DND-41 (cell line): ENCODE measurements around the gene MTF1.
"Not testable (repeated sequence)": the region's sequence is repeated elsewhere in the genome, so short reads cannot be mapped to it uniquely, and the experiment has no call there.

Experiments used
- EZH2 ChIP-seq: IDR thresholded peaks from 3 replicates; pipeline ENCODE4 v1.6.1; 2012; ENCODE audit warnings: borderline replicate concordance, low read depth, mild to moderate bottlenecking, moderate library complexity, low read length, inconsistent platforms; ENCODE audit not compliant: severe bottlenecking
- TF ChIP-seq, protein P1 (sequence below): IDR thresholded peaks from 2 replicates; pipeline ENCODE4 v1.5.1; 2012; ENCODE audit warnings: borderline replicate concordance, low read length, moderate library complexity, mild to moderate bottlenecking; ENCODE audit not compliant: poor library complexity, severe bottlenecking; ENCODE audit errors: extremely low read depth

DNA sequence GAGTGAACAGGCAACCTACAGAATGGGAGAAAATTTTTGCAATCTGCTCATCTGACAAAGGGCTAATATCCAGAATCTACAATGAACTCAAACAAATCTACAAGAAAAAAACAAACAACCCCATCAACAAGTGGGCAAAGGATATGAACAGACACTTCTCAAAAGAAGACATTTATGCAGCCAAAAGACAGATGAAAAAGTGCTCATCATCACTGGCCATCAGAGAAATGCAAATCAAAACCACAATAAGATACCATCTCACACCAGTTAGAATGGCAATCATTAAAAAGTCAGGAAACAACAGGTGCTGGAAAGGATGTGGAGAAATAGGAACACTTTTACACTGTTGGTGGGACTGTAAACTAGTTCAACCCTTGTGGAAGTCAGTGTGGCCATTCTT is 88.0 kb downstream of the MTF1 start:
- TF ChIP-seq, protein P1, sequence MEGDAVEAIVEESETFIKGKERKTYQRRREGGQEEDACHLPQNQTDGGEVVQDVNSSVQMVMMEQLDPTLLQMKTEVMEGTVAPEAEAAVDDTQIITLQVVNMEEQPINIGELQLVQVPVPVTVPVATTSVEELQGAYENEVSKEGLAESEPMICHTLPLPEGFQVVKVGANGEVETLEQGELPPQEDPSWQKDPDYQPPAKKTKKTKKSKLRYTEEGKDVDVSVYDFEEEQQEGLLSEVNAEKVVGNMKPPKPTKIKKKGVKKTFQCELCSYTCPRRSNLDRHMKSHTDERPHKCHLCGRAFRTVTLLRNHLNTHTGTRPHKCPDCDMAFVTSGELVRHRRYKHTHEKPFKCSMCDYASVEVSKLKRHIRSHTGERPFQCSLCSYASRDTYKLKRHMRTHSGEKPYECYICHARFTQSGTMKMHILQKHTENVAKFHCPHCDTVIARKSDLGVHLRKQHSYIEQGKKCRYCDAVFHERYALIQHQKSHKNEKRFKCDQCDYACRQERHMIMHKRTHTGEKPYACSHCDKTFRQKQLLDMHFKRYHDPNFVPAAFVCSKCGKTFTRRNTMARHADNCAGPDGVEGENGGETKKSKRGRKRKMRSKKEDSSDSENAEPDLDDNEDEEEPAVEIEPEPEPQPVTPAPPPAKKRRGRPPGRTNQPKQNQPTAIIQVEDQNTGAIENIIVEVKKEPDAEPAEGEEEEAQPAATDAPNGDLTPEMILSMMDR: not testable (repeated sequence)
- TF ChIP-seq EZH2: not testable (repeated sequence)
